Loucy (cell line): Measurements from ENCODE around the gene TMTC1.

ENCODE experiments used
- H2AFZ ChIP-seq: fragments of 200-600 bp; sonication (generic); 2 replicates; pipeline ENCODE4 v1.6.0; 2016; ENCODE audit warnings: antibody characterized with exemption, mild to moderate bottlenecking, low read length, moderate library complexity
- H3F3A ChIP-seq: fragments of 200-600 bp; 2 replicates; pipeline ENCODE4 v1.6.0; 2016; ENCODE audit warnings: antibody characterized with exemption, low read depth, mild to moderate bottlenecking
- H3K27me3 ChIP-seq: fragments of 200-600 bp; sonication (generic); 2 replicates; pipeline ENCODE4 v1.6.1; 2014; ENCODE audit warnings: low read length, mild to moderate bottlenecking; ENCODE audit not compliant: insufficient read depth, poor library complexity, severe bottlenecking
- H3K36me3 ChIP-seq: fragments of 200-600 bp; sonication (generic); 2 replicates; pipeline ENCODE4 v1.6.1; 2016; ENCODE audit warnings: low read length; ENCODE audit not compliant: insufficient read depth
- H3K4me1 ChIP-seq: fragments of 200-600 bp; sonication (generic); 2 replicates; pipeline ENCODE4 v1.5.1; 2014; ENCODE audit warnings: low read length, mild to moderate bottlenecking; ENCODE audit not compliant: insufficient read depth, poor library complexity, severe bottlenecking
- H3K4me2 ChIP-seq: fragments of 200-600 bp; sonication (generic); 2 replicates; pipeline ENCODE4 v1.6.0; 2014; ENCODE audit warnings: antibody characterized with exemption, low read length, low read depth, mild to moderate bottlenecking; ENCODE audit not compliant: poor library complexity, severe bottlenecking
- H3K4me3 ChIP-seq: fragments of 200-600 bp; sonication (generic); 2 replicates; pipeline ENCODE4 v1.5.1; 2014; ENCODE audit warnings: low read length, mild to moderate bottlenecking, mixed read lengths; ENCODE audit not compliant: poor library complexity, severe bottlenecking
- H3K79me2 ChIP-seq: fragments of 200-600 bp; sonication (generic); 2 replicates; pipeline ENCODE4 v1.6.1; 2014; ENCODE audit warnings: low read length; ENCODE audit not compliant: insufficient read depth
- H3K9ac ChIP-seq: fragments of 200-600 bp; sonication (generic); 2 replicates; pipeline ENCODE4 v1.6.0; 2014; ENCODE audit warnings: mild to moderate bottlenecking, low read depth, low read length, moderate library complexity; ENCODE audit not compliant: poor library complexity, severe bottlenecking
- H3K9me2 ChIP-seq: fragments of 200-600 bp; sonication (generic); replicated peaks from 2 replicates; pipeline ENCODE4 v1.6.1; 2016; ENCODE audit warnings: low read depth, low read length, mixed read lengths
- H3K9me3 ChIP-seq: fragments of 200-600 bp; sonication (generic); 2 replicates; pipeline ENCODE4 v1.6.1; 2014; ENCODE audit warnings: mild to moderate bottlenecking, antibody characterized with exemption, low read length, low read depth; ENCODE audit not compliant: insufficient read depth
- H4K20me1 ChIP-seq: fragments of 200-600 bp; sonication (generic); 2 replicates; pipeline ENCODE4 v1.6.0; 2014; ENCODE audit warnings: antibody characterized with exemption, low read length, mild to moderate bottlenecking; ENCODE audit not compliant: insufficient read depth, poor library complexity, severe bottlenecking
- CTCF ChIP-seq: fragments of 200-600 bp; sonication (generic); conservative IDR thresholded peaks from 2 replicates; pipeline ENCODE4 v1.5.1; 2014; ENCODE audit warnings: mild to moderate bottlenecking, antibody characterized with exemption, low read length
- EZH2phosphoT487 ChIP-seq: fragments of 200-600 bp; IDR thresholded peaks from 2 replicates; pipeline ENCODE4 v1.6.1; 2018; ENCODE audit warnings: antibody characterized with exemption, mild to moderate bottlenecking, moderate library complexity, borderline replicate concordance

Gene TMTC1

GRCh38 chr12:29735604-29736003, 48.1 kb downstream of the TMTC1 start:
- Histone ChIP-seq H3K4me1 (no peaks in the 10 kb centered on the region), H3K4me3 (no peak overlapping the region), H3K79me2 (no peaks in the 10 kb centered on the region), H3K4me2 (no peak overlapping the region), H3K9me2 (no peaks in the 10 kb centered on the region), H2AFZ (no peak overlapping the region), H3K27me3 (no peaks in the 10 kb centered on the region), H4K20me1 (no peaks in the 10 kb centered on the region), H3K9ac (no peak overlapping the region), H3K36me3 (no peaks in the 10 kb centered on the region), H3K9me3 (no peaks in the 10 kb centered on the region), H3F3A (no peaks in the 10 kb centered on the region)
- TF ChIP-seq CTCF (no peak), EZH2phosphoT487 (no peak)

DNA sequence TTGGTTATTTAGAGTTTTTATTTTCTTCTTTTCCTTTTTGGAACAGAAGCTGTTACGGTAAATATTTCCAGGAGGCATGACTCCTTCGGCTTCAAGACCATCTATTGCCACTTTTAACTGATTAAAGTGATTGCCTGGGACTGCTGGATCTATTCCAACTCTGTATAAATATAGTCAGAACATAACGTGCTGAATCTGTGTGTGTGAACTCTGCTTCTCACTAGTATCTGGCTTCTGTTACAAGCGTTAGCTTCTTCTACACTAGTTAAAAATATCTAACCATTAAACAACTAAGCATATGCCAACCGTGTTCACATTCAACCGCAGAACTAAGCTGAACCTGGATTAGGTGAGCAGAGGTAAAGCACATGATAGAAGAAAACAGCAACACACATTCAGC, 49.0 kb downstream of the TMTC1 start:
- no peak for TF ChIP-seq CTCF
- no peak for TF ChIP-seq EZH2phosphoT487
- Histone ChIP-seq H3K36me3 (no peaks in the 10 kb centered on the region), H3K9me2 (no peaks in the 10 kb centered on the region), H3K4me2 (no peak overlapping the region), H4K20me1 (no peaks in the 10 kb centered on the region), H3K9me3 (no peaks in the 10 kb centered on the region), H3K4me1 (no peaks in the 10 kb centered on the region), H3K79me2 (no peaks in the 10 kb centered on the region), H3K9ac (no peak overlapping the region), H3F3A (no peaks in the 10 kb centered on the region), H3K27me3 (no peaks in the 10 kb centered on the region), H3K4me3 (no peak overlapping the region), H2AFZ (no peak overlapping the region)

- Histone ChIP-seq H4K20me1 (no peaks in the 10 kb centered on the region), H2AFZ (no peak overlapping the region), H3K79me2 (no peaks in the 10 kb centered on the region), H3K4me2 (no peak overlapping the region), H3K9ac (no peak overlapping the region), H3K4me3 (no peak overlapping the region), H3K4me1 (no peaks in the 10 kb centered on the region), H3K9me2 (no peaks in the 10 kb centered on the region), H3K9me3 (no peaks in the 10 kb centered on the region), H3F3A (no peaks in the 10 kb centered on the region), H3K36me3 (no peaks in the 10 kb centered on the region), H3K27me3 (no peaks in the 10 kb centered on the region)
- no peak for TF ChIP-seq CTCF
- no peak for TF ChIP-seq EZH2phosphoT487
These were observed 49.4 kb downstream of the TMTC1 start for GRCh38 chr12:29734305-29734704.
